ENCODE measurements around the gene TNFAIP2.

TNFAIP2 gene

GRCh38 chr14:103087343-103087835 is 35.9 kb upstream of the TNFAIP2 start:
- Histone ChIP-seq H3K9me3 (replicated peaks; ENCODE audit: low read length) (no peaks in the 10 kb centered on the region), H3K27me3 (ENCODE audit: control insufficient read depth, insufficient read depth, low read length) (peaks cover 45% of the 10 kb centered on the region), H3K36me3 (ENCODE audit: insufficient read depth, low read length) (no peaks in the 10 kb centered on the region), H3K9ac (ENCODE audit: low read depth, low read length) (no peak overlapping the region), H3K4me1 (ENCODE audit: control insufficient read depth, insufficient read depth, low read length) (peaks cover 6% of the 10 kb centered on the region), H3K4me3 (ENCODE audit: low read length) (no peak overlapping the region), H3K4me2 (ENCODE audit: low read length) (no peak overlapping the region)

GRCh38 chr14:103088921-103089320 is 34.3 kb upstream of the TNFAIP2 start:
- no peak overlapping the region for H3K4me3 ChIP-seq (ENCODE audit: low read length)

GRCh38 chr14:103089386-103090335 is 33.6 kb upstream of the TNFAIP2 start:
- H3K27me3 ChIP-seq (ENCODE audit: control insufficient read depth, insufficient read depth, low read length): peaks cover 35% of the 10 kb centered on the region
- peaks cover 10% of the 10 kb centered on the region for H3K4me1 ChIP-seq (ENCODE audit: control insufficient read depth, insufficient read depth, low read length)
- no peaks in the 10 kb centered on the region for H3K9me3 ChIP-seq (replicated peaks; ENCODE audit: low read length)
- H3K4me2 ChIP-seq (ENCODE audit: low read length): no peak overlapping the region
- no peak overlapping the region for H3K4me3 ChIP-seq (ENCODE audit: low read length)
- no peaks in the 10 kb centered on the region for H3K36me3 ChIP-seq (ENCODE audit: insufficient read depth, low read length)
- H3K9ac ChIP-seq (ENCODE audit: low read depth, low read length): no peak overlapping the region

More at GRCh38 chr14:103088921-103089320, 34.3 kb upstream of the TNFAIP2 start:
- Histone ChIP-seq H3K9me3 (replicated peaks; ENCODE audit: low read length) (no peaks in the 10 kb centered on the region), H3K27me3 (ENCODE audit: control insufficient read depth, insufficient read depth, low read length) (peaks cover 43% of the 10 kb centered on the region), H3K4me1 (ENCODE audit: control insufficient read depth, insufficient read depth, low read length) (peaks cover 6% of the 10 kb centered on the region), H3K9ac (ENCODE audit: low read depth, low read length) (no peak overlapping the region), H3K36me3 (ENCODE audit: insufficient read depth, low read length) (no peaks in the 10 kb centered on the region), H3K4me2 (ENCODE audit: low read length) (no peak overlapping the region)

- Histone ChIP-seq H3K9ac (ENCODE audit: low read depth, low read length) (no peak overlapping the region), H3K4me3 (ENCODE audit: low read length) (no peak overlapping the region), H3K9me3 (replicated peaks; ENCODE audit: low read length) (no peaks in the 10 kb centered on the region), H3K27me3 (ENCODE audit: control insufficient read depth, insufficient read depth, low read length) (peaks cover 32% of the 10 kb centered on the region), H3K4me1 (ENCODE audit: control insufficient read depth, insufficient read depth, low read length) (peaks cover 14% of the 10 kb centered on the region), H3K4me2 (ENCODE audit: low read length) (peak overlapping the region; percentile 94), H3K36me3 (ENCODE audit: insufficient read depth, low read length) (no peaks in the 10 kb centered on the region)
Measured at GRCh38 chr14:103090481-103091020, 32.7 kb upstream of the TNFAIP2 start.

- H3K9me3 ChIP-seq (replicated peaks; ENCODE audit: low read length): no peaks in the 10 kb centered on the region
- H3K4me3 ChIP-seq (ENCODE audit: low read length): peak overlapping the region; percentile 66
- peaks cover 14% of the 10 kb centered on the region for H3K4me1 ChIP-seq (ENCODE audit: control insufficient read depth, insufficient read depth, low read length)
- H3K27me3 ChIP-seq (ENCODE audit: control insufficient read depth, insufficient read depth, low read length): peaks cover 29% of the 10 kb centered on the region
- peak overlapping the region; percentile 69 for H3K9ac ChIP-seq (ENCODE audit: low read depth, low read length)
- peak overlapping the region; percentile 94 for H3K4me2 ChIP-seq (ENCODE audit: low read length)
- H3K36me3 ChIP-seq (ENCODE audit: insufficient read depth, low read length): no peaks in the 10 kb centered on the region
Measured at GRCh38 chr14:103091041-103091882, 32.0 kb upstream of the TNFAIP2 start.

- peak overlapping the region; percentile 66 for H3K4me3 ChIP-seq (ENCODE audit: low read length)
- peaks cover 14% of the 10 kb centered on the region for H3K4me1 ChIP-seq (ENCODE audit: control insufficient read depth, insufficient read depth, low read length)
- H3K36me3 ChIP-seq (ENCODE audit: insufficient read depth, low read length): no peaks in the 10 kb centered on the region
- peaks cover 30% of the 10 kb centered on the region for H3K27me3 ChIP-seq (ENCODE audit: control insufficient read depth, insufficient read depth, low read length)
- peak overlapping the region; percentile 94 for H3K4me2 ChIP-seq (ENCODE audit: low read length)
- H3K9me3 ChIP-seq (replicated peaks; ENCODE audit: low read length): no peaks in the 10 kb centered on the region
- H3K9ac ChIP-seq (ENCODE audit: low read depth, low read length): peak overlapping the region; percentile 69
Measured at GRCh38 chr14:103091883-103092222, 31.4 kb upstream of the TNFAIP2 start.

- peaks cover 14% of the 10 kb centered on the region for H3K4me1 ChIP-seq (ENCODE audit: control insufficient read depth, insufficient read depth, low read length)
- peak overlapping the region; percentile 42 for H3K4me2 ChIP-seq (ENCODE audit: low read length)
- no peak overlapping the region for H3K9ac ChIP-seq (ENCODE audit: low read depth, low read length)
- H3K9me3 ChIP-seq (replicated peaks; ENCODE audit: low read length): no peaks in the 10 kb centered on the region
- H3K4me3 ChIP-seq (ENCODE audit: low read length): no peak overlapping the region
- H3K27me3 ChIP-seq (ENCODE audit: control insufficient read depth, insufficient read depth, low read length): peaks cover 40% of the 10 kb centered on the region
- no peaks in the 10 kb centered on the region for H3K36me3 ChIP-seq (ENCODE audit: insufficient read depth, low read length)
Measured at GRCh38 chr14:103093856-103094405, 29.3 kb upstream of the TNFAIP2 start.

- Histone ChIP-seq H3K36me3 (ENCODE audit: insufficient read depth, low read length) (no peaks in the 10 kb centered on the region), H3K27me3 (ENCODE audit: control insufficient read depth, insufficient read depth, low read length) (peaks cover 40% of the 10 kb centered on the region), H3K9ac (ENCODE audit: low read depth, low read length) (no peak within 1 kb of the TSS)
Measured at GRCh38 chr14:103094406-103095209, 28.7 kb upstream of the TNFAIP2 start, which contains the start of gene EXOC3L4. Gene EXOC3L4 (plus strand): TSS chr14:103094725. CDS start chr14:103100220, 5,495 bp downstream.

GRCh38 chr14:103095210-103095778 is 28.0 kb upstream of the TNFAIP2 start:
- H3K27me3 ChIP-seq (ENCODE audit: control insufficient read depth, insufficient read depth, low read length): peaks cover 36% of the 10 kb centered on the region

More at GRCh38 chr14:103094406-103095209, 28.7 kb upstream of the TNFAIP2 start, which contains the start of gene EXOC3L4:
- no peaks in the 10 kb centered on the region for H3K9me3 ChIP-seq (replicated peaks; ENCODE audit: low read length)
- H3K4me3 ChIP-seq (ENCODE audit: low read length): no peak within 1 kb of the TSS
- peaks cover 14% of the 10 kb centered on the region for H3K4me1 ChIP-seq (ENCODE audit: control insufficient read depth, insufficient read depth, low read length)
- H3K4me2 ChIP-seq (ENCODE audit: low read length): peak within 1 kb of the TSS; percentile 42

GRCh38 chr14:103096387-103096786 is 26.9 kb upstream of the TNFAIP2 start:
- Histone ChIP-seq H3K4me1 (ENCODE audit: control insufficient read depth, insufficient read depth, low read length) (peaks cover 8% of the 10 kb centered on the region), H3K4me2 (ENCODE audit: low read length) (no peak overlapping the region), H3K27me3 (ENCODE audit: control insufficient read depth, insufficient read depth, low read length) (peaks cover 27% of the 10 kb centered on the region), H3K9ac (ENCODE audit: low read depth, low read length) (no peak overlapping the region), H3K4me3 (ENCODE audit: low read length) (no peak overlapping the region), H3K9me3 (replicated peaks; ENCODE audit: low read length) (no peaks in the 10 kb centered on the region), H3K36me3 (ENCODE audit: insufficient read depth, low read length) (no peaks in the 10 kb centered on the region)

More at GRCh38 chr14:103095210-103095778, 28.0 kb upstream of the TNFAIP2 start:
- H3K36me3 ChIP-seq (ENCODE audit: insufficient read depth, low read length): no peaks in the 10 kb centered on the region
- peak overlapping the region; percentile 42 for H3K4me2 ChIP-seq (ENCODE audit: low read length)
- H3K9me3 ChIP-seq (replicated peaks; ENCODE audit: low read length): no peaks in the 10 kb centered on the region
- no peak overlapping the region for H3K9ac ChIP-seq (ENCODE audit: low read depth, low read length)
- H3K4me3 ChIP-seq (ENCODE audit: low read length): no peak overlapping the region
- H3K4me1 ChIP-seq (ENCODE audit: control insufficient read depth, insufficient read depth, low read length): peaks cover 14% of the 10 kb centered on the region
